Lower leg skin (tissue), 3 donors: ENCODE results near the gene ELOVL5.

Experiments
- POLR2A ChIP-seq, 2 donors: fragments of 450-650 bp; IDR thresholded peaks; one replicate each; pipeline ENCODE4 v1.6.1; 2016 to 2017; ENCODE audit warnings: antibody characterized with exemption in 2 of 2, mild to moderate bottlenecking in 1 of 2, moderate library complexity in 1 of 2
- TF ChIP-seq, protein P1 (sequence below), 3 donors: fragments of 450-650 bp; IDR thresholded peaks; one replicate each; pipeline ENCODE4 v1.5.1; 2016; ENCODE audit warnings: antibody characterized with exemption in 3 of 3, mild to moderate bottlenecking in 3 of 3, moderate library complexity in 2 of 3

DNA sequence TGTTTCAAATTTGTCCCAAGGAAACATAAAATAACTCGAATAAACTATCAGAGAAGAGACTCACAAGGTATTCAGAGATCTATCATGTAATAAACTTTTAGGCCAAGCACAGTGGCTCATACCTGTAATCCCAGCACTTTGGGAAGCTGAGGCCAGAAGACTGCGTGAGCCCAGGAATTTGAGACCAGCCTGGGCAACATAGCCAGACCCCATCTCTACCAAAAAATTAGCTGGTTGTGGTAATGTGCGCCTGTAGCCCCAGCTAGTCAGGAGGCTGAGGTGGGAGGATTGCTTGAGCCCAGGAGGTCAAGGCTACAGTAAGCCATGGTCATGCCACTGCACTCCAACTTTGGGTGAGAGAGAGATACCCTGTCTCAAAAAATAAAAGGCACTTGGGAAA, 120.9 kb downstream of the ELOVL5 start:
- TF ChIP-seq, protein P1, sequence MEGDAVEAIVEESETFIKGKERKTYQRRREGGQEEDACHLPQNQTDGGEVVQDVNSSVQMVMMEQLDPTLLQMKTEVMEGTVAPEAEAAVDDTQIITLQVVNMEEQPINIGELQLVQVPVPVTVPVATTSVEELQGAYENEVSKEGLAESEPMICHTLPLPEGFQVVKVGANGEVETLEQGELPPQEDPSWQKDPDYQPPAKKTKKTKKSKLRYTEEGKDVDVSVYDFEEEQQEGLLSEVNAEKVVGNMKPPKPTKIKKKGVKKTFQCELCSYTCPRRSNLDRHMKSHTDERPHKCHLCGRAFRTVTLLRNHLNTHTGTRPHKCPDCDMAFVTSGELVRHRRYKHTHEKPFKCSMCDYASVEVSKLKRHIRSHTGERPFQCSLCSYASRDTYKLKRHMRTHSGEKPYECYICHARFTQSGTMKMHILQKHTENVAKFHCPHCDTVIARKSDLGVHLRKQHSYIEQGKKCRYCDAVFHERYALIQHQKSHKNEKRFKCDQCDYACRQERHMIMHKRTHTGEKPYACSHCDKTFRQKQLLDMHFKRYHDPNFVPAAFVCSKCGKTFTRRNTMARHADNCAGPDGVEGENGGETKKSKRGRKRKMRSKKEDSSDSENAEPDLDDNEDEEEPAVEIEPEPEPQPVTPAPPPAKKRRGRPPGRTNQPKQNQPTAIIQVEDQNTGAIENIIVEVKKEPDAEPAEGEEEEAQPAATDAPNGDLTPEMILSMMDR (IDR thresholded peaks at IDR 0.05) = no peak
- no peak for TF ChIP-seq POLR2A (IDR thresholded peaks at IDR 0.05)
